H1 (cell line): ENCODE results near the gene CNOT6L. TPM values are rescaled to one million over a fixed set of nuclear protein-coding genes. Genes with fewer than 3 reads are reported as not detected.

ENCODE experiments used
- CBX5 ChIP-seq: fragments of 300-800, 300-1000 bp; sonication (generic); IDR thresholded peaks from 2 replicates; pipeline ENCODE4 v1.7.1; 2016; ENCODE audit warnings: antibody characterized with exemption, low read length, low read depth
- CHD7 ChIP-seq: fragments of 300-600 bp; sonication (generic); IDR thresholded peaks from 2 replicates; pipeline ENCODE4 v1.7.1; 2012; ENCODE audit warnings: low read length, moderate library complexity, mild to moderate bottlenecking, inconsistent platforms; ENCODE audit not compliant: insufficient replicate concordance
- CTBP2 ChIP-seq: IDR thresholded peaks from 2 replicates; pipeline ENCODE4 v1.7.0; 2011; ENCODE audit warnings: borderline replicate concordance, mild to moderate bottlenecking, moderate library complexity, mixed read lengths, low read length; ENCODE audit not compliant: insufficient read depth, insufficient read length
- E2F6 ChIP-seq: IDR thresholded peaks from 2 replicates; pipeline ENCODE4 v1.6.1; 2012; ENCODE audit warnings: inconsistent platforms
- MAX ChIP-seq: IDR thresholded peaks from 2 replicates; pipeline ENCODE4 v1.6.1; 2012; ENCODE audit warnings: inconsistent platforms
- SAP30 ChIP-seq: fragments of 300-600 bp; sonication (generic); IDR thresholded peaks from 2 replicates; pipeline ENCODE4 v1.7.1; 2012; ENCODE audit warnings: low read length, moderate library complexity, mild to moderate bottlenecking, inconsistent platforms; ENCODE audit not compliant: insufficient read depth, insufficient replicate concordance
- SP1 ChIP-seq: IDR thresholded peaks from 2 replicates; pipeline ENCODE4 v1.6.1; 2011; ENCODE audit warnings: low read depth, low read length
- TBP ChIP-seq: IDR thresholded peaks from 2 replicates; pipeline ENCODE4 v1.6.1; 2011; ENCODE audit warnings: low read depth, low read length, improper control_type of control experiment
- polyA plus RNA-seq, 7 experiments: library from polyadenylated mRNA; depleted of rRNA in 3 of 7; stranded (reverse) in 5 of 7; unstranded in 2 of 7; fragments of >200 nt in 5 of 7; fragments of 200-250 nt in 2 of 7; gene quantifications; 1 replicate in 5 of 7; 2 replicates in 1 of 7; 4 replicates in 1 of 7; pipeline versions ENCODE4 v1.2.1 to v1.2.3, GENCODE V29; 2011 to 2013; ENCODE audit warnings: missing spikeins in 2 of 7, mixed read lengths in 2 of 7
- total RNA-seq: library from RNA; stranded (reverse); fragmentation: NEBNext Ultra II Directional; extraction: Animal tissue kit (Norgen Biotek cat#: 25700); gene quantifications from 2 replicates; pipeline ENCODE4 v1.2.1, GENCODE V29; 2021

The CNOT6L gene
- total and polyA plus RNA-seq, 2 of the 8 experiments (the other 6 are each of a cell fraction or from before 2014, with no cell fraction given), result 2.0 to 22.4 TPM

GRCh38 chr4:77862478-77863216 is 43.5 kb upstream of the CNOT6L start, which contains the start of gene MRPL1 (continued):
- TF ChIP-seq CHD7, result peak; percentile 70
- TF ChIP-seq MAX, result peak; percentile 80; the same call in 1 of the 2 replicates
- peak; percentile 50 for TF ChIP-seq SAP30
- no peak for TF ChIP-seq CTBP2
- TF ChIP-seq SP1, result peak; percentile 71; the same call in 1 of the 2 replicates
- TF ChIP-seq TBP, result peak; percentile 96
- peak; percentile 47 for TF ChIP-seq E2F6
- no peak for TF ChIP-seq CBX5
